ENCODE results near the gene IGSF1. TPM values are rescaled to one million over a fixed set of nuclear protein-coding genes. Genes with fewer than 3 reads are reported as not detected.

IGSF1 gene
- total RNA-seq, 3 donors from 2014 or later = 0.96 to 15.1 (median 7.5) TPM

- Histone ChIP-seq H3K9me3 (no peaks in the 10 kb centered on the region), H3K27ac (no peak overlapping the region), H3K4me3 (no peak overlapping the region), H3K27me3 (peaks cover 0 to 96% of the 10 kb centered on the region in 2 donors), H3K36me3 (no peaks in the 10 kb centered on the region), H3K4me1 (no peaks in the 10 kb centered on the region)
- intact Hi-C loops (cut with DNase I; ENCODE audit: low total_unique reads) = no loop called here
- no peak for DNase-seq (ENCODE audit: low spot score in 2 of 2)
- TF ChIP-seq POLR2A (IDR thresholded peaks at IDR 0.05) = no peak
- TF ChIP-seq, protein P1, sequence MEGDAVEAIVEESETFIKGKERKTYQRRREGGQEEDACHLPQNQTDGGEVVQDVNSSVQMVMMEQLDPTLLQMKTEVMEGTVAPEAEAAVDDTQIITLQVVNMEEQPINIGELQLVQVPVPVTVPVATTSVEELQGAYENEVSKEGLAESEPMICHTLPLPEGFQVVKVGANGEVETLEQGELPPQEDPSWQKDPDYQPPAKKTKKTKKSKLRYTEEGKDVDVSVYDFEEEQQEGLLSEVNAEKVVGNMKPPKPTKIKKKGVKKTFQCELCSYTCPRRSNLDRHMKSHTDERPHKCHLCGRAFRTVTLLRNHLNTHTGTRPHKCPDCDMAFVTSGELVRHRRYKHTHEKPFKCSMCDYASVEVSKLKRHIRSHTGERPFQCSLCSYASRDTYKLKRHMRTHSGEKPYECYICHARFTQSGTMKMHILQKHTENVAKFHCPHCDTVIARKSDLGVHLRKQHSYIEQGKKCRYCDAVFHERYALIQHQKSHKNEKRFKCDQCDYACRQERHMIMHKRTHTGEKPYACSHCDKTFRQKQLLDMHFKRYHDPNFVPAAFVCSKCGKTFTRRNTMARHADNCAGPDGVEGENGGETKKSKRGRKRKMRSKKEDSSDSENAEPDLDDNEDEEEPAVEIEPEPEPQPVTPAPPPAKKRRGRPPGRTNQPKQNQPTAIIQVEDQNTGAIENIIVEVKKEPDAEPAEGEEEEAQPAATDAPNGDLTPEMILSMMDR (IDR thresholded peaks at IDR 0.05) = no peak
- no peak for TF ChIP-seq POLR2AphosphoS5 (IDR thresholded peaks at IDR 0.05)
Observed at GRCh38 chrX:131277543-131278136, 11.5 kb downstream of the IGSF1 start.

GRCh38 chrX:131273011-131273410, 16.1 kb downstream of the IGSF1 start:
- DNase-seq (ENCODE audit: low spot score in 2 of 2) = no peak
- no peak overlapping the region for H3K4me3 ChIP-seq
- H3K27me3 ChIP-seq = peaks cover 0 to 83% of the 10 kb centered on the region in 2 donors
- H3K27ac ChIP-seq = no peak overlapping the region
- intact Hi-C loops (cut with DNase I; ENCODE audit: low total_unique reads) = no loop called here
- no peaks in the 10 kb centered on the region for H3K36me3 ChIP-seq
- TF ChIP-seq POLR2AphosphoS5 (IDR thresholded peaks at IDR 0.05) = no peak
- TF ChIP-seq, protein P1 (IDR thresholded peaks at IDR 0.05) = no peak
- no peak for TF ChIP-seq POLR2A (IDR thresholded peaks at IDR 0.05)
- H3K4me1 ChIP-seq = no peaks in the 10 kb centered on the region
- H3K9me3 ChIP-seq = no peaks in the 10 kb centered on the region

DNA sequence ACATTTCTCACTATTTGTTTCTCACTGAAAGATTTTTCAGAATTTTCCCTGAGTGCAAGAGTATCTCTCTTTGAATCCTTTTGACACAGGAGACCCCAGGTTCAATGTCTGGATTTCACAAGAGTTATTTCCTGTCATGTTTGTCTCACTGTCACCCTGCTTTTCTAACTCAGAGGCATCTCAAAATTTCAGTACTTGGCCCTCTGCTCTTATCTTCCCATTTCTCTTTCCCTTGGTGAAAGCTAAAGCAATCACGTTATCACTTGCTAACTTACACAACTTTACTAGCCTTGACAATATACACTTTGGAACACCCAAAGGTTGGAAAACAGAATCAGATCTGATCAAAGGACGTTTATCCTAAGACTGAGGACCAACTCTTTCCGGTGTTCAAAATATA, 17.3 kb downstream of the IGSF1 start:
- Histone ChIP-seq H3K4me1 (no peaks in the 10 kb centered on the region), H3K27ac (no peak overlapping the region), H3K27me3 (peaks cover 0 to 79% of the 10 kb centered on the region in 2 donors), H3K36me3 (no peaks in the 10 kb centered on the region), H3K9me3 (no peaks in the 10 kb centered on the region), H3K4me3 (no peak overlapping the region)
- no peak for DNase-seq (ENCODE audit: low spot score in 2 of 2)
- TF ChIP-seq POLR2AphosphoS5 (IDR thresholded peaks at IDR 0.05) (no peak), POLR2A (IDR thresholded peaks at IDR 0.05) (no peak)
- TF ChIP-seq, protein P1 (IDR thresholded peaks at IDR 0.05) = no peak
- intact Hi-C loops (cut with DNase I; ENCODE audit: low total_unique reads) = no loop called here

- H3K27ac ChIP-seq = no peak overlapping the region
- DNase-seq (ENCODE audit: low spot score in 2 of 2) = no peak
- H3K9me3 ChIP-seq = no peaks in the 10 kb centered on the region
- H3K36me3 ChIP-seq = no peaks in the 10 kb centered on the region
- TF ChIP-seq POLR2A (IDR thresholded peaks at IDR 0.05) = no peak
- no peak for TF ChIP-seq POLR2AphosphoS5 (IDR thresholded peaks at IDR 0.05)
- TF ChIP-seq, protein P1 (IDR thresholded peaks at IDR 0.05) = no peak
- H3K27me3 ChIP-seq = peaks cover 0 to 73% of the 10 kb centered on the region in 2 donors
- H3K4me3 ChIP-seq = no peak overlapping the region
- intact Hi-C loops (cut with DNase I; ENCODE audit: low total_unique reads) = no loop called here
- H3K4me1 ChIP-seq = no peaks in the 10 kb centered on the region
Observed at GRCh38 chrX:131271274-131271673, 17.8 kb downstream of the IGSF1 start.

GRCh38 chrX:131270080-131270479, 19.0 kb downstream of the IGSF1 start:
- DNase-seq (ENCODE audit: low spot score in 2 of 2) = no peak
- no peaks in the 10 kb centered on the region for H3K4me1 ChIP-seq
- no peaks in the 10 kb centered on the region for H3K36me3 ChIP-seq
- no peaks in the 10 kb centered on the region for H3K9me3 ChIP-seq
- no peak overlapping the region for H3K4me3 ChIP-seq
- H3K27ac ChIP-seq = no peak overlapping the region
- H3K27me3 ChIP-seq = peaks cover 0 to 66% of the 10 kb centered on the region in 2 donors
- TF ChIP-seq, protein P1 (IDR thresholded peaks at IDR 0.05) = no peak
- no peak for TF ChIP-seq POLR2A (IDR thresholded peaks at IDR 0.05)
- TF ChIP-seq POLR2AphosphoS5 (IDR thresholded peaks at IDR 0.05) = no peak
- intact Hi-C loops (cut with DNase I; ENCODE audit: low total_unique reads) = no loop called here
